Esophagus squamous epithelium (tissue), 4 donors: ENCODE results near the gene ZBED1.

ENCODE experiments used
- POLR2A ChIP-seq, 4 donors: fragments of 450-650 bp; IDR thresholded peaks; one replicate each; pipeline ENCODE4 v1.6.1; 2017; ENCODE audit warnings: antibody characterized with exemption in 4 of 4, mild to moderate bottlenecking in 4 of 4, moderate library complexity in 3 of 4
- TF ChIP-seq, protein P1 (sequence below), 6 experiments: fragments of 450-650 bp in 4 of 6; fragments of 200-600 bp in 2 of 6; sonication (generic) in 2 of 6; IDR thresholded peaks; one replicate each; pipeline ENCODE4 v1.5.1; 2016 to 2019; ENCODE audit warnings: antibody characterized with exemption in 6 of 6, mild to moderate bottlenecking in 4 of 6, moderate library complexity in 4 of 6

DNA sequence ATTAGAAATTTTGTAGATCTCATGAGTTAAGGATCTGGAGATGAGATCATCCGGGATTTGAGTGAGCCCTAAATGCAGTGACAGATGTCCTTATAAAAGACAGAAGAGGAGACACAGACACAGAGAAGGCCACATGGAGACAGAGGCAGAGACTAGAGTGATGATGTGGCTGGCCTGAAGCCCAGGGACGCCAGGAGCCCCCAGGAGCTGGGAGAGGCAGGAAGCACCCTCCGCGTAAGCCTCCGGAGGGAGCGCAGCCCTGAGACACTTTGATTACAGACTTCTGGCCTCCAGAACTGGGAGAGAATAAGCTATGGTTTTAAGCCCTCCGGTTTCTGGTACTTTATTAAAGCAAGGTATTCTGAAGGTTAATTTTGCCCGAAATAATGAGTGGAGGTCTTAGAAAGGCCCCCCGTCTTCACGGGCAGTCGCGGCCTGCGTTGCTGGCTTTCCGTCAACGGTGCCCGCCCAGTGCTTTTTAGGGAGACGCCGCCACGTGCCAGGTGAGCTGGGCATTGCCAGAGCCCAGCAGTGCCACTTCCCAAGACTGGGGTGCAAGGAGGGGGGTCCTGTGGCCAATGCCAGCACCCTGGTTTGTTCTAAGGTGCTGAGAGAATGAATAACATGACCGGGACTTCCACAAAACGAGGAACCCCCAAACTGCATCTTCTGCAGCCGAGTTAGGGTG is 8.1 kb downstream of the ZBED1 start:
- TF ChIP-seq, protein P1, sequence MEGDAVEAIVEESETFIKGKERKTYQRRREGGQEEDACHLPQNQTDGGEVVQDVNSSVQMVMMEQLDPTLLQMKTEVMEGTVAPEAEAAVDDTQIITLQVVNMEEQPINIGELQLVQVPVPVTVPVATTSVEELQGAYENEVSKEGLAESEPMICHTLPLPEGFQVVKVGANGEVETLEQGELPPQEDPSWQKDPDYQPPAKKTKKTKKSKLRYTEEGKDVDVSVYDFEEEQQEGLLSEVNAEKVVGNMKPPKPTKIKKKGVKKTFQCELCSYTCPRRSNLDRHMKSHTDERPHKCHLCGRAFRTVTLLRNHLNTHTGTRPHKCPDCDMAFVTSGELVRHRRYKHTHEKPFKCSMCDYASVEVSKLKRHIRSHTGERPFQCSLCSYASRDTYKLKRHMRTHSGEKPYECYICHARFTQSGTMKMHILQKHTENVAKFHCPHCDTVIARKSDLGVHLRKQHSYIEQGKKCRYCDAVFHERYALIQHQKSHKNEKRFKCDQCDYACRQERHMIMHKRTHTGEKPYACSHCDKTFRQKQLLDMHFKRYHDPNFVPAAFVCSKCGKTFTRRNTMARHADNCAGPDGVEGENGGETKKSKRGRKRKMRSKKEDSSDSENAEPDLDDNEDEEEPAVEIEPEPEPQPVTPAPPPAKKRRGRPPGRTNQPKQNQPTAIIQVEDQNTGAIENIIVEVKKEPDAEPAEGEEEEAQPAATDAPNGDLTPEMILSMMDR (IDR thresholded peaks at IDR 0.05) = no peak
- no peak for TF ChIP-seq POLR2A (IDR thresholded peaks at IDR 0.05)
